Measurements from ENCODE around the gene ZFP92. TPM values are rescaled to one million over a fixed set of nuclear protein-coding genes. Genes with fewer than 3 reads are reported as not detected.

The ZFP92 gene
- total RNA-seq, 1 donor from 2014 or later: 1.9 TPM

GRCh38 chrX:153438532-153438931 lies 27.3 kb downstream of the ZFP92 start:
- no peak for DNase-seq

GRCh38 chrX:153439977-153440376 lies 28.7 kb downstream of the ZFP92 start:
- no peak for DNase-seq

DNA sequence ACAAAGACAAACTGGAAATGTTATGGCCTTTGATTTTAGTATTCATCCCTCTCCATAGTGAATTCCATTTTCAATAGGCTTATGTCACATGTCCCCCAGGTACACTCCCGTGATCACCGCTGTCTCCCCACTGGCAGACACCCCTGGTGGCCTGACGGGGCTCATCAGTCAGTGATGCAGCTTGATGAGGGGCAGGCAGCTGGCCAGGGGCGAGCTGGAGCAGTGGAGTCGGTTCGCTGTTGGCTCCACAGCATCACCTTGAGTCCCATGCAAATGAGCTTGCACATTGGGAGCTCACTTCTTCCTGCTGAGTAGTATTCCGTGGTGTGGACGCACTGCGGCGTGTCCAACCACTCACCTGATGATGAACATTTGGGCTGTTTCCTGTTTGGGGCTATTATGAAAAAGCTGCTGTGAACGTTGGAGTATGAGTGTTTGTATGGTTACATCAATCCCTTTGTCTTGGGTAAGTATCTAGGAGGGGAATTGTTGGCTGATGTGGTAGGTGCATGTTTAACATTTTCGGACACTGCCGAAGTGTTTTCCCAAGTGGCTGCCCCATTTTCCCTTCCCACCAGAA lies 29.4 kb downstream of the ZFP92 start:
- DNase-seq: no peak

DNA sequence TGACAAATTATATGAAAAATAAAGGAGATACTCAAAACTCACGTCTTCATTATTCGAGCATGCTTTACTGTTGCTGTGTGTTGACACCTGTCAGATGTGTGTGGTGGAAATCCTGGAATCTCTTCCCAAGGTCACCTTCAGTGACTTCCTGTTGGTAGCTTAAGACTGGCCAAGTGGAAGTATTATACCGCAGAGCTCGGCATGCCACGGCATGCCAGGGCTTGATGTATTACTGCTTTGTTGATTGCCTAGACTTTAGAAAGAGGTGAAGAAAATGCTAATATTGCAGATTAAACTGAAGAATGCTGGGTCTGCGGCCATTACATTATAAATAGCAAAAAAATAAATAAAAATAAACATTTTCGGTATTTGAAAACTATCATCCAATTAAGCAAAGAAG lies 30.0 kb downstream of the ZFP92 start:
- no peak for DNase-seq

DNA sequence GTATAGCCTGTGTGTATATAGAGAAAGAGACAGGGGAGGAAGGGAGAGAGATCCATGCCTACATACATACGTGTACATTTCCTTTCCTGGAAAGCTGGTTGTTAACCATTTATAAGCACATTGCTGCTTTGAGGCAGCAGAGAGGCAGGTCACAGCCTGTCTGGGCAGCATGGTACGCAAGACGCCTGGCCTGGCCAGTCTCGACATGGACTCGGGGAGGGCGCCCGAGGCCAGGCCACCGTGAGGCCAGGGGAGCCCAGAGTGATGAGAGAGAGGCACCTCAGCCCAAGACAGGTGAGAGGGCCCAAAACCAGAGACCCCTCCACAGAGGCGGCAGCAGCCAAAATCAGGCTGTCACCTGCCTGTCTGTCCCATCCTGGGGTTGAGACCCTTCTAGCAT lies 30.7 kb downstream of the ZFP92 start:
- DNase-seq: no peak

GRCh38 chrX:153442463-153442862 lies 31.2 kb downstream of the ZFP92 start:
- DNase-seq: no peak

DNA sequence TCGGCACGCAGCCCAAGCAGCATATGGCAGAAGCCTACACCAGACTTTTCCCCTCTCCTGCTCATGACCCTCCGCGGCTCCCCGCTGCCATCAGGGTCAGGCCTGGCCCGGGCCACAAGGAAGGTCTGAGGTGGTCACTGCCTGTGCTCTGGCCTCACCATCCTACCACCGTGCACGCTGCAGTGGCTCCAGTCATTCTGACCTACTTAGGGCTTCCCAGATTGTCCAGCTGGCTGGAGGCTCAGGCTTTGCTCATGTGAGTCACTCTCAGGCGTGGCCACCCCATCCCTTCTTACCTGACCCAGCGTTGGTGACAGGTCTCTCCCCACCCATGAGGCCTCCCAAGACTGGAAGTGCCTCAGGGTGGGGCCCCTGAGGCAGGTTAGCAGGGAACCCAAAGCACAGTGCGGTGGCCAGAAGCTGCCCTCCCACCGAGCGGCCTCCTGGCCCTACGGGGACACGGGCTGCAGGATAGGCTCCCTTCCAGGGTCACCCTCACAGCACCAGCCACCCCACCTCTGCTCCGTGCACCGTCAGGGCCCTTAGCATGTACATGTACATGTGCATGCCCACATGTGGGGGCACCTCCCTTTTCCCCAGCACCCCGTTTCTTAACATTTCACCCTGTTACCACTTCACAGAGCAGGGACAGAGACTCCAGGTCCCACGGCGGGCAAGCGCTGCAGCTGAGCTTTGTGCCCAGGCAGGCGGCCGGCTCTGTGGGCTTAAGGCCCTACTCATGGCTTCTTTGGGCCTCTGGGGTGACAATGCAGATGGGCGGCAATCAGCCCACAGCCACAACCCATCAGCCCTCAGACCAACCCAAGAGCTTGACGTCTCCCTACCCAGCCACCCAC lies 32.4 kb downstream of the ZFP92 start:
- no peak for DNase-seq

- no peak for DNase-seq
Measured at GRCh38 chrX:153444333-153445011, 33.2 kb downstream of the ZFP92 start.

DNA sequence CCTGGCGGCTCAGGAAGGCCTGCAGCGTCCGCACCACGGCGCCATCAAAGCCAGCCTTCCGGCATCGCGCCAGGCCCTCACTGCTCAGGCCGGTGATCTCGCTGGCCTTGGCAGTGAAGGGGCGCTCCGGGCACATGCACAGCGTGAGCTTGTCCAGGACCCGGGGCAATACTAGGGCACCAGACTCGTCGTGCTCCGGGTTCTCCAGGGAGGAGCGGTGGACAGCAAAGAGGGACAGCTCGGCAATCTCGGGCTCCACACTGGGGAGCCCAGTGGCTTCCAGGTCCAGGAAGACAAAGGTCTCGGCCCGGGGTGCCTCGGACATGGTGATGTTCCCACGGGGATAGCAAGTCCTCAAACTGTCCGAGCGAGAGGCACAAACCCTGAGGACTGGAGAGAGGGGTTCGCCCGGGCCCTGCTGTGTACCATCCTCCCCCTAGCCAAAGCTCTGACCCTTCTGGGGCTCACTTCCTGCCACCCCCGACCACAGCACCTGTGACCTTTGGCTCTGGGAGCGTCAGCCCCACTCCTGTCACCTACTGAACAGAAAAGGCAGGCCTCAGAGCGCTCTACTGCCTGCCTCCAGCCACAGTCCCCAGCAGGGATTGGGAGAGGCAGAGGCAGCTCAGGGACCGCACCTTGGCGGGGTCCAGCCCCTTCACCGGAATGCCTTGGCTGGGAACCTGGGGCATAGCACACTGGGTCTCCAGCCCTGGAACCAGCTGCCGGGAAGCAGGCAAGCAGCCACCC lies 34.0 kb downstream of the ZFP92 start:
- no peak for DNase-seq

DNA sequence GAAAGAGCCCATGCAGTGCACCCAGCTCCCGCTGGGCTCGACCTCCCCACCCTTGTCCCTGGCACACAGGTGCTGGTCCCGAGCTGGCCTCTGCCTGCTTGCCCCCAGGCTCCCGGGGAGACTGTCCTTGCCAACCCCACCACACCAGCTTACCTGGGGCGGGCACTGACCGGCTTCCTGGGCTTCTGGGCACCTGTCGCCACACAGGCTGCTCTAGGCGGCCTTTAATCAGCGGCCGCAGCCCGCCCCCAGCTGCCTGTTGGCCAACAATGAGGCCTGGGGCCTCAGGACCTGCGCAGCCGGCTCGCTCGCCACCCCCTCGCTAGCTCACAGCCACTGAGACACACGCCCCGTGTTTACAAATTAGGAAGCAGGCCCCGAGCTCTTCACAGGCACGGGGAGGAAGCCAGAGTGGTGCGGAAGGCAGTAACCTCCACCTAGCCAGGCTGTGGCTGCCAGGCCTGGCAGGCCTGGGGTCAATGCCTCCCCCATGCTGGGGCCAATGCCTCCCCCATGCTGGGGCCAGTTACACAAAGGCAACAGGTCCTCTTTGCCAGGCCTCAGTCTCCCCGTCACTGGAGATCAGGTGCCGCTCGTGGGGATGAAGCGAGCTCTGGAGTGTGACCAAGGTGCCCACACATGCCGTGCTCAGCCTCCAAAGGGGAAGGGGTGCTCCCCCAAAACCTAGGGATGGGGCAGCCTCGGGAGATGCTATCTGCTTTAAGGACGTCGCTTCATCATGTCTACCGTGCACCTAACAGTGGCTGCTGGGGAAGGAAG lies 34.8 kb downstream of the ZFP92 start, which contains the start of gene TREX2:
Gene TREX2, minus strand, starts transcription at position 201 of the 780 bp plus-strand sequence. CDS start 626 bp downstream, outside the sequence.
- DNase-seq: no peak

- no peak for DNase-seq
Measured at GRCh38 chrX:153446636-153446936, 35.3 kb downstream of the ZFP92 start.

DNA sequence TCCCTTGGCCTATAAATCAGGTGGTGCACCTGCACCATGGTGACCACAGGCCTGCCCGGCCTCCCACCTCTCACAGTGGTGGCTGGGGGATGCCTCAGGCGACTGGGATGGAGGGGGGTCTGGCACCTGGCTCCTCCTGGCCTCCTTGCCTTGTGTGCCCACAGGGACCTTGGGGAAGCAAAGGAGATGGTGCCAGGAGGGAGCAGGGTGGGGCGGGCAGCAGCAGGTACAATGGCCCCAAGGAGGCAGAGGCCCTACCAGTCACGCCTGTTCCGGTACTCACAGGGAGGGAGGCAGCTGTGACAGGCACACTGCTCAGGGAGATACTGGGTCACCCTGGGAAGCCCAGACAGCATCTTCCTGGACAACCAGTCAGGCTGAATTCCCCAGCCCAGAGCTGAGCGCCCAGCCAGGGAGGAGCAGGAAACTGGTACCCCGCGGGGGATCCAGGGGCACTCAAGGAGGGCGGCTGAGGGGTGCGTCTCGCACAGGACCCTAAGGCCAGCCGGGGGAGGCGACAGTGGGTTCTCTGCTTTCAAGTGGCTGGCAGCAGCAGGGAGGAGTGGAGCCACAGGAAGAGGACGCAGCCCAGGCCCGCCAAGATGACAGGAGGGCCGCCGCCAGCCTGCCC lies 35.8 kb downstream of the ZFP92 start:
- DNase-seq: no peak

GRCh38 chrX:153447581-153447960 lies 36.3 kb downstream of the ZFP92 start:
- no peak for DNase-seq

DNA sequence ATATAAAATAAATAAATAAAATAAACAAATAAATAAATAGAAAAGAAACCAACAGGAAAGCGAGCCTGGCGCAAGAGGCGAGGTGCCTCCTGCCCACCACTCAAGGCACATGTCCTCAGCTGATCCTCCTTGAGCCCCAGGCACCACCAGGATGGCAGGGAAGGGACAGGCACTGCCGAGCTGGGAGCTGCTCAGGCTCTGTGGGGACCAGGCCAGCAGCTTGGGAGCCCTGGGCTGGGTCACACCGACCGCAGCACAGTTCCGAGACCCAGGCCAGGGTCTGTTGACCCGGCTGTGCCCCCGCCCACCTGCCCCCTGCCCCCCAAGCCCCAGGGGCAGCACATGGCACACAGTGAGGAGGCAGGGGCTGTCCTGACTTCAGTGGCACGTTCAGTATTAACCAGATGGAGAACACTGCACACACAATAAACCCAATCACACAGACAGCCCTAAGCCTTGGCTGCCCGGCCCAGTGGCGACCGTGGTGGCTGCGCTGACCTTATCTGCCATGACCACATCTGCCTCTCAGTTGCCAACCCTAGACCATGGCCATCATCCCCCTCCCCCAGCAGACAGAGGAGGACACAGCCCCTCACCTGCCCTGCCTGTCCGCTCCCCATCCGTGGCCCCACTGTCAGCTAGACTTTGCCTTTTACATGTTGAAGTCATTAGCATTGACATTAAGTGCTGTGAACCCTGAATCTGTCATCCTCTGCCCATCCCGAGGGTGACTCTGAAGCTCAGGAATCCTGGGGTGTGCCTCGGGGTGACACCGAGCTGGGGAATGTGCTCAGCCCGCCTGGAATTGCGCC lies 37.5 kb downstream of the ZFP92 start:
- no peak for DNase-seq

GRCh38 chrX:153449368-153450113 lies 38.3 kb downstream of the ZFP92 start:
- no peak for DNase-seq

GRCh38 chrX:153450114-153450948 lies 39.1 kb downstream of the ZFP92 start:
- no peak for DNase-seq

DNA sequence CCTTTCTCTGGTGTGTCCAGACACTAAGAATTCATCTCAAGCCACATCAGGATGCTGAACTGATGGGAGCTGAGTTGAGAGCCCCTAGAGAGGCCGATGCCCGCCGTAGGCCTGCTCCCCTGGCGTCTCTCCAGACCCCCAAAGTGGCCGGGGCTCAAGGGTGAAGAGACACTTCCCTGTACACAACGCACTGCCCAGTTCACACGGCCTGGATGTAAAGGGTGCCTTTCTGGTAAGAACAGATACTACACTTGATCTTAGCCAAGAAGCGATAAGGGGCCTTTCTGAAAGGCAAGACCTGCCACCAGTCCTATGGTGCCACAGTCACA lies 39.6 kb downstream of the ZFP92 start:
- no peak for DNase-seq

DNA sequence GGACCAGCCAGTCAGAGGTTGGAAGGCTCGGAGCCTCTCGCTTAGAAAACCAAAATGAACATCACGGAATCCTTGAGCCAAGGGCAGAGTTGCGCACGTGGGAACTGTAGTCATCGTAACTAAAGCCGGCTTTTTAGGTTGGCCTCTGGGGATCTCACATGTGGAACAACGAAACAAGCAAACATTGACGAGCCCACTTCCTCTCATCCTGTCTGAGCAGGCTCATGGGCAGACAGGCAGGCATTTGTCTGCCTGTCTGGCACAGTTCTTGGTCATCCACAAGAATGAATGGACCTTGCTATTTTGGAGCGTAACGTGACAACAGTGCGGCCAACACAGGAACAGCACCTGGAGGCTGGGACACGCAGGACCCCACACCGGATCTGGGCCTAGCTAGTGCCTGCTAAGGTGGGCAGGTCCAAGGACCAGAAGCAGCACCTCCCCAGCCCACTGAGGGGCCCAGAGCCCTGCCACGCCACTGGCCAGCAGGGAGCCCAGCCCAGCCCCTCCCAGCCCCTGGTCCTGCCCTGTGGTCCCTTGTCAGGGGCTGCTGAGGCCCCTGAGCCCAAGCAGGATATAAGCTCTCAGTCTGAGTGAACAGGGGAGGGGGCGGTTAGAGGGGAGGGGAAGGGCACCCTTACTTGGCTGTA lies 43.8 kb downstream of the ZFP92 start:
- no peak for DNase-seq

- no peak for DNase-seq
Measured at GRCh38 chrX:153455571-153455970, 44.3 kb downstream of the ZFP92 start.

Measured in occipital lobe (tissue), 2 donors.